ENCODE measurements around the gene SLC13A1.
"Not testable (repeated sequence)": the region's sequence is repeated elsewhere in the genome, so short reads cannot be mapped to it uniquely, and the experiment has no call there.

The SLC13A1 gene, protein sequence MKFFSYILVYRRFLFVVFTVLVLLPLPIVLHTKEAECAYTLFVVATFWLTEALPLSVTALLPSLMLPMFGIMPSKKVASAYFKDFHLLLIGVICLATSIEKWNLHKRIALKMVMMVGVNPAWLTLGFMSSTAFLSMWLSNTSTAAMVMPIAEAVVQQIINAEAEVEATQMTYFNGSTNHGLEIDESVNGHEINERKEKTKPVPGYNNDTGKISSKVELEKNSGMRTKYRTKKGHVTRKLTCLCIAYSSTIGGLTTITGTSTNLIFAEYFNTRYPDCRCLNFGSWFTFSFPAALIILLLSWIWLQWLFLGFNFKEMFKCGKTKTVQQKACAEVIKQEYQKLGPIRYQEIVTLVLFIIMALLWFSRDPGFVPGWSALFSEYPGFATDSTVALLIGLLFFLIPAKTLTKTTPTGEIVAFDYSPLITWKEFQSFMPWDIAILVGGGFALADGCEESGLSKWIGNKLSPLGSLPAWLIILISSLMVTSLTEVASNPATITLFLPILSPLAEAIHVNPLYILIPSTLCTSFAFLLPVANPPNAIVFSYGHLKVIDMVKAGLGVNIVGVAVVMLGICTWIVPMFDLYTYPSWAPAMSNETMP

DNA sequence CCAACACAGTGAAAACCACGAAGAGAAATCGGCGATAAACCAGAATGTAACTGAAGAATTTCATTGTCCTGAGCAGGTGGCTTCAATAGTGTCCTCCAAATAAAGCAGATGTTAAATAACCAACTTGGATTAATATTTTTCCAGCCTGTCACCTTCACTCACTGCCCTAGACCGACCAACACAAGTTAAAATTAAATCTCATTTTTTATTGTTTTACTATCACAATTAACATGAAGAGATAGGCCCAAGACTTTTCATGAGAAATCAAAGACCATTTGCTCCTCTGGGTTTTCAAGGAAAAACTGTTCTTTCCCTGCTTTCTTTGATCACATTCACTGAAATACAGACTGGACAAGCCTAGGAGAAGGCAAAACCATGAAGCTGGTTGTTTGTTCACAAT lies at the start of gene SLC13A1:
TSS of gene SLC13A1 (minus strand) at position 87 of the 400 bp plus-strand sequence. CDS start at position 64, 23 bp downstream.
- DNase-seq = no peak

- no peak for DNase-seq
Observed at GRCh38 chr7:123244768-123245167, 45.0 kb upstream of the SLC13A1 start.

DNA sequence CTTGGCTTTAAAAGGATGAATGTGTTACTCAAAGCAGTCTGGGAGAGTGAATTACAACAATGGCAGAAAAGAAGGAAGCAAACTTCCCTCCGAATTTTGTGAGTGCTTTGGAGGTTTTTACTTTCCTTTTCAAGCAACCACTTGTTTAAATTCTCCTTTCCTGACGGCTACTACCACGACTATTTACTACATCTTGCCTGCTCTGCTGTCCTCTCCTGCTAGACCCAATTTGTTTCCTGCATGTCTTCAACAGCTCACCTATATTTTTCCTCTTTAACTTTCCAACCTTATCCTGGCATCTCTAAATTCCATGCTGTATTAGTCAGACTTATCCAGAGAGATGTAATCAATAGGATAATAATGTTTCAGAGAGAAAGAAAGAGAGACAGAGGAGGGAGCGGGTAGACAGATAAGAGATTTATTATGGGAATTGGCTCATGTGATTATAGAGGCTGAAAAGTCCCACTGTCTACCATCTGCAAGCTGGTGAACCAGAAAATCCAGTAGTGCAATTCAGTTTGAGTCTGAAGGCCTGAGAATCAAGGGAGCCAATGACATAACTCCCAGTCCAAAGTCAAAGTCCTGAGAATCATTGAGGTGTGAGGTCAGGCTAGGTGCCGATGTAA lies 42.8 kb upstream of the SLC13A1 start:
- no peak for DNase-seq

- DNase-seq = no peak
Observed at GRCh38 chr7:123241809-123242208, 42.0 kb upstream of the SLC13A1 start.

DNA sequence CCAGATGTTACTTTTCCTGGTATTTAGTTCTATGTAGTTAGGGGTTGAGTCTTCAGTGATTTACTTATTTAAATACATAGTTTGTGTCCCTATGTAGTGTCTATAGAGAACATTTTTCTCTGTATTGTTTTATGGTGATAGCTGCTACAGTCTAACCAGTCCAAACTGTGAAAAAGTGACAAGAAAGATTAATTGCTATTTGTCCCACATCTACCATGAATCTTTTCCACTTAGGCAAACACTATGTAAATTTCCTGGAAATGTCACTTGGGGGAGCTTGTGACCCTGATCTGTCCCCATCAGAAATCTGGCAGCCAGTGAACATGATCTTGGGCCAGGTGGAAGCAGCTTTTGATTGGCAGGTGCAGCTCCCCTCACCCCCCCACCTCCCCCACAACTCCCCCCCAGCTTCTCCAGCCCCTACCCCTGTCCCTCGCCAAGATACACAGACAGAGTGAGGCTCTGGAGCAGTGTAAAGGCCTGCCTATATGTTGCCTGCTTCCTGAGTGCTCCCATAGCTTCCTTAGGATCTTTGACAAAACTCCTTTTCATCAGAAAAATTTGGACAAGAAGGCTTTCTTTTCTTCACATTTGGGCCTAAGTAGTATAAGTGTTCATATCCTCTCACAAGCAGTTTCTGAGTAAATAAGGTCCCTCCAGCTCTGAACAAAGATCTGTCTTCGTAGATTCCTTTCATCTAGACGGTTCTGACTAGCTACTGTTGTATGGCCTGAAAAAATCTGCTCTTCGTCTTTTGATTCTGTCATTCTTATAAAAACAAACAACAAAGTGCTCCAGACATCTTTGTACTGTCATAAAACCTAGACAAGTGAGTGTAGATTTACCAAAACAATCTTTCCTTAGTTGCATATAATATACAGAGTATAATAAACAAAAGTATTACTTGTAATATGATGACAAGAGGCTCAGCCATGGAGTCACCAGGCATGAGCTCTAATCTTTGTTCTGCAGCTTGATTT lies 31.5 kb upstream of the SLC13A1 start:
- DNase-seq = no peak

DNA sequence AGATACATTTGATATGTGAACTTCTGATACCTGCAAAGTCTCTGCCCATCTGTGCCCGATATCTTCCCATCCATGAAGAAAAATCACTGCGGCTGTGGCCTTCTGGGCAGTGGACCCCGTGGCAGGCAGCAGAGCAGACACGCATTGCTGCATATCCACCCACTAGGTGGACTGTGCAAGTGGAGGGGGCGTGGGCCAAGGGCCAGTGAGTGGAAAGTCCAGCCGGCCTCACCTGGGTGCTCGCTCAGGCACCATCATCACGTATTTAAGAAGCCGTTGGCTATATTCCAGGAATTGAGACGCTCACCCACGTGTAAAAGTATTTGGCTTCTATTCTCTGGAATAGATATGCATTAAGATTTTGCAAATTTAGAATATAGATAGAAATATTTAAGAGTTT lies 30.8 kb upstream of the SLC13A1 start:
- DNase-seq = no peak

- no peak for DNase-seq
Observed at GRCh38 chr7:123230147-123230546, 30.4 kb upstream of the SLC13A1 start.

DNA sequence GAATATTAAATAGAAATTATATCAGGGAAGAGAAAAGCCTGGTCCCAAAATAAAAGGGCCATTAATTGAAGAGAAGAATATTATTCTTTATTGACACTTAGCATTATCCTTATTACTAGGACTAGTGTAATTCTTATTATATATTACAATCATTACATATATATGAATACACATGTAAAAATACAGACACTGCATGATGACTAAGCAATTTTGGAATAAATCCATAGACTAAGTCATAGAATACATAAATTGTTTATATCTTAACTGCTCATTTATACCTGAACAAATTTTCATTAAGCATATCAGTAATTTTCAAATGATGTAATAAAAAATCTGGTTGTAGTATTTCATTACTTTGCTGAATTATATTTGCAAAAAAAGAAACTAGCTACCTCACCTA lies 29.7 kb upstream of the SLC13A1 start:
- no peak for DNase-seq

- not testable (repeated sequence) for DNase-seq
Observed at GRCh38 chr7:123227666-123228065, 27.9 kb upstream of the SLC13A1 start.

GRCh38 chr7:123220396-123220795 lies 20.6 kb upstream of the SLC13A1 start:
- DNase-seq = no peak

DNA sequence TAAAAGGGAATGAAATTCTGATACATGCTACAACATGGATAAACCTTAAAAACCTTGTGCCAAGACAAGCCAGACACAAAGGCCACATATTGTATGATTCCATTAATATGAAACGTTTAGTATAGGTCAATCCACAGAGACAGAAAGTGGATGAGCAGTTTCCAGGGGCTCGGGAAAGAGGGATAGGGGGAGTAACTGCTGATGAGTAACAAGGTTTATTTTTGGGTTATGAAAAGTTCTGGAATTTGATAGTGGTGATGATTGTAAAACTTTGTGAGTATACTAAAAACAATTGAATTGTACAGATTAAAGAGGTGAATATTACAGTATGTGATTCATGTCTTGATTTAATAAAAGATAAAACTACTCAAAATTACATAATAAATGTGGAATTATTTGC lies 19.1 kb upstream of the SLC13A1 start:
- no peak for DNase-seq

- DNase-seq = no peak
Observed at GRCh38 chr7:123216825-123217224, 17.1 kb upstream of the SLC13A1 start.

DNA sequence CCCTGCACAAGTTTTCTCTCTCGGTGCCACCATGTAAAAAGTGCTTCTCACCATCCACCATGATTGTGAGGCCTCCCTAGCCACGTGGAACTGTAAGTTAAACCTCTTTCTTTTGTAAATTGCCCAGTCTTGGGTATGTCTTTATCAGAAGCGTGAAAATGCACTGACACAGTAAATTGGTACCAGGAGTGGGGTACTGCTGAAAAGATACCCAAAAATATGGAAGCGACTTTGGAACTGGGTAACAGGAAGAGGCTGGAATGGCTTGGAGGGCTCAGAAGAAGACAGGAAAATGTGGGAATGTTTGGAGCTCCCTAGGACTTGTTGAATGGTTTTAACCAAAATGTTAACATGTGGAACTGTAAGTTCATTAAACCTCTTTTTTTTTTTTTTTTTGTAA lies 15.6 kb upstream of the SLC13A1 start:
- no peak for DNase-seq

- no peak for DNase-seq
Observed at GRCh38 chr7:123211545-123211944, 11.8 kb upstream of the SLC13A1 start.

- no peak for DNase-seq
Observed at GRCh38 chr7:123210986-123211385, 11.2 kb upstream of the SLC13A1 start.

GRCh38 chr7:123209786-123210185 lies 10.0 kb upstream of the SLC13A1 start:
- no peak for DNase-seq

GRCh38 chr7:123208793-123209192 lies 9.0 kb upstream of the SLC13A1 start:
- DNase-seq = no peak

GRCh38 chr7:123204206-123204835 lies 4.6 kb upstream of the SLC13A1 start:
- DNase-seq = no peak

- no peak for DNase-seq
Observed at GRCh38 chr7:123201901-123202300, 2.1 kb upstream of the SLC13A1 start.

DNA sequence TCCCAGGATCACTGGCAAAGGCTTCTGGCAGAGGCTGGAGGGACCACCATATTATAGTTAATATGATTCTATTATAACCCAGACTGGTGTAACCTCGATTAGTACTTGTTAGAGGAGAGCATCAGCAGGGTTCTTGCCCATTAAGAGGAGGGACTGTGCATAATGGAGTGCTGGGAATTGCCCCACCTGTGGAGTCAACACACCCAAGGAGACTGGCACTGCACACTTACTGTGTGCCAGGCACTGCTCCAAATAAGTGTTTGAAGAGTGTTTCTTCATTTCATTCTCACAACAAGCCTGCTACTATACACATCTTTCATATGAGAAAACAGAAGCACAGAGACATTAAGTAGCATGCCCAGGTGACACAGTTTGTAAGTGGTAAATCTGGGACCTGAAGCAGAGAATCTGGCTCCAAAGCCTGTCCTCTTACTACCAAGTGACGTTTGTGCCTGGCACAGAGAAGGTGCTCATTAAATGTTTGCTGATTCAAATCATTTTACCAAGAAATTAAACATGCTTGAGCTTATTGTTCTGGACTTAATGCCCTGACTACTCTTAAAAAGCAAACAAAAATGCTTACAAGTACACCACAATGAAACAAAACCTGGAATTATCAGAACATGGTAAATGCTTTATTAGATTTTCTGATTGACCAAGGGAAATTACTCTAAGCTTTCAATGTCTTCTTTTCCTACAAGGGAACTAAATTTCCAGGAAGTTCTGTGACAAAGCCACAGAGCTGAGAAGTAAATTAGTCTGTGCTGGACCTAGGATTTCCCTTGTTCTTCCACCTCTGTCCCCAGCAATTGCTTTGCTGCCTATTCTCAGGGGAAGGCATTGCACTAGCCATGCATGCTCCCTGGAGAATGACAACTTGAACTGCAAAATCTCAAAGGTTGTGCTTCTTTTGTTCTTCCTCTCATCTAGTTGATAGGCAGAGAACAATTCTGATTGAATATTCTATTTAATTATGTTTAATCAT lies 809 bp downstream of the SLC13A1 start:
- DNase-seq = no peak

DNA sequence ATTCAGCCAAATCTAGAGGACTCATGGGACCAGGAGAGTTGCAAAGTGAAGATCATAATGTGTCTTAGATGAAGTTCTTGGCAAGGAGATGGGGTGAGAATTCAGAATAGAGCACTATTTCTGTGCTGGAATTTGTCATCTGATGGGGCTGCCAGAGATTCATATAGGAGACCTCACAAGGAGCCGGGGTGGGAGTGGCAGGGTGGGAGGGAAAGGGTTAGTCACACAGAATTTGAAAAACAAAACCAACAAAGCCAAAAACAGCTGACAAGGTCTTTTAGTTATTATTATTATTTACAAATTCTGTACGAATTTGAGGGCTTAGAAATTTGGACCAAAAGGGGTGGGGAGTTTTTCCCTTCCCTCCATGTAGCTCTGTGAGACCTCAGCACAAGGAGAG lies 1.7 kb downstream of the SLC13A1 start:
- DNase-seq = no peak
